ACHN (cell line): ENCODE results near the gene SSUH2.

Experiments used
- DNase-seq: peaks from one replicate; pipeline ENCODE4 v3.0.0-alpha.2; 2015
- in situ Hi-C: cut with HindIII; loops from 2 replicates; pipeline ENCODE4 v1.10.0; 2017; ENCODE audit warnings: low sequenced_read_pairs, low pct_ligation_motif_present, low pct_unique_long_range_greater_than_20kb

The SSUH2 gene

DNA sequence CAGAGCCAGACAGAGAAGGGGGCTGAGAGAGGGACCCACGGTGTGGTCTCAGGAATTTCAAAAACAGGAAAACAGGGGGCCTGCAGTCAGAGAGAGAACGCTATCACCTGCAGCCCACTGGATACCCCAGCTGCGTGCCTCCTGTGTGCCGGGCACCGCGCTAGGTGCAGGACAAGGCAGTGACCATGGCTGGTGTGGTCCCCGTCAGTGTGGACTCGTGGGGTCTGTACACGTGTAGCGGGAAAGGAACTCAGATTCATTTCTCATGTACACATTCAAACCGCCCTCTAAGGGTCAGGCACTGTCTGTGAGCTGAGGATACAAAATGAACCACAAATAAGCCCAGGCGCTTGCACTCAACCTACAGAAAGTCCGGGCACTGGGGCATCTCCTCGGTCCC lies 20.9 kb downstream of the SSUH2 start:
- DNase-seq = no peak
- in situ Hi-C loops = no loop called here

DNA sequence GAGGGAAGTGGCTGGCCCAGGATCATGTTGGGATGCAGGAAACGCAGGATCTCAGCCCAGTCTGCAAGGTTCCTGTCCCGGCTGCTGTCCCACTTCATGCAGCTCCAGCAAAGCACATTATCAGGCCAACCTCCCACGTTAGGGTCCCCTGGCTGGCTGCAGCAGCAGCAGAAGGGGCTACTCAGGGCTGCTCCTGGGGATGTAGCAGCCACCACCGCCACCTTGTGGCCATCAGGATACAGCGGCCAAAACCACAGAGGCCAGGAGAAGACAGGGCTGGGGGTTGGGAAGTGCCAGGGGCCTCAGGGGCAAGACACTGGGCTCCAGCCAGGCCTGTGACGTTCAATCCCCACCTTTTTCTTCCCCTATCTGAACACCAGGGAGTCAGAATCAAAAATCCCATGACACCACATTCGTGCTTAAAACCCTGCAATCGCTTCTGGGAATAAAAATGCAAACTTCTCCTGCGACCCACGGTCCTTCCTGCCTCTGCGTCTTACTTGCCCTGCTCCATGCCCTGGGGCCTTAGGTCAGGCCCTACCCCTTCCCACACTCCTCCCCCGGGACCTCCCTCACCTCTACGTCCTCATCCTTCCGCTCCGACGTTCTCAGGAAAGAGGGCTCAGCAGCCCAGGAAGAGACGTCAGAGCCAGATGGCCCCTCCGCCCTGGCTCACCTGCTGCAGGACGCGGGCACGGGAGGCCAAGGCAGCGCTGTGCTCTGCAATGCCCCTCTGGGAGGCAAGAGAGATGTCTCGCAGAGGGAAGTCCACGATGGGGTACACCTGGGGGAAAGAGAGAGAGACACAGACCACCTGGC lies 21.5 kb downstream of the SSUH2 start:
- DNase-seq = peak; percentile 55
- in situ Hi-C loops = no loop called here

DNA sequence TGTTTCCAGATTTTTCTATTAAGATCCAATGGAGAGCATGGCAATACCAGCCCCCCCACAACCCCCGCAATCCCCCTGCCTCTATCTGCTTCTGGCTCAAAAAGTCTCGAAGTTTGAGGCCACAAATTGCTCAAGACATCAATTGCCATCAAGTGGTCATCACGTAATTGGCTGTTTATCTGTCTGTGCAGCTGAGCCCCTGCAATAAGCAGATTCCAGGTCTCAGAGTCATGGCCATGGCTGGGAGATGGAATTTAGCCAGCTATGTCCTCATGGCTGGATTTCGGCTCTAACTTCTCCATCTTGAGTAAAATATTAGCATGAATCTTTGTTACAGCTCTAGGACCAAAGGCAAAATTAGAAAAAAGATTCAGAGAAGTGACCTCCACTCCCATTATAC lies 22.7 kb downstream of the SSUH2 start:
- DNase-seq = no peak
- in situ Hi-C loops = no loop called here

DNA sequence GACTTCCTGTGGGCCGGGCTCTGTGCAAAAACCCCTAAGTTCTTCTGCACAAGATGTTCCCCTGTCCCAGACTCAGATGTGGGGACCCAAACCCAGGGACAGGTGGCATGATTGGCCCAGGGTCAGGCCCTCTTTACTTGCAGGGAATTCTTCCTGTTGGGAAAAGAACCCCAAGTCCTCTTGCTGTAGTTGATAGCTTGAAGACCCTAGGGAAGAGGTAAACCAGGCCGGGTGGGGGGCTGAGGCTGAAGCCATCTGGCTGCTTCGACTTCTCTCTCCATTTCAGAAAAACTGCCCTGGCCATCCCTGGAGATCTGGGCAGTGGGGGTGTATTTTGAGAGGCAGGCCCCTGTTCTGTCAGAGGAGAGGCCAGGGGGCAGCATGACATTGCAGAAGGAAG lies 23.5 kb downstream of the SSUH2 start:
- no peak for DNase-seq
- in situ Hi-C loops = no loop called here

DNA sequence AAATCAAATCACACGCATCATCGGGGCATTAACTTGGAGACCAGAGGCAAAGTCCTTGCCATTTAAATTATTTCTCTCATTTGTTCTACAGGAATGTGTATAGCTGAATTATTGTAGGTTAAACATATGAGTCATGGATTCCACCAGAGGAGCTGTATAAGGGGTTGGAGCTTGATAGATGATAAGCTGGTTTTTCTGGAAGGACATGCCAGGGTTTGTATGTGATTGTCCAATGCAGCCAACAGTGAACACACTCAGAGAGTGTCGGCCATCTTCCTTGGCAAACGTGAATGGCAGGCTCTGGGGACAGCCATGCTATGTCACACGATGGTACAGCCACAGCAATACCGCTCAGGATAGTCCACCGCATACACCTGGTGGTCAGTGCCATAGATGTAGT lies 25.1 kb downstream of the SSUH2 start:
- DNase-seq = no peak
- in situ Hi-C loops = no loop called here

DNA sequence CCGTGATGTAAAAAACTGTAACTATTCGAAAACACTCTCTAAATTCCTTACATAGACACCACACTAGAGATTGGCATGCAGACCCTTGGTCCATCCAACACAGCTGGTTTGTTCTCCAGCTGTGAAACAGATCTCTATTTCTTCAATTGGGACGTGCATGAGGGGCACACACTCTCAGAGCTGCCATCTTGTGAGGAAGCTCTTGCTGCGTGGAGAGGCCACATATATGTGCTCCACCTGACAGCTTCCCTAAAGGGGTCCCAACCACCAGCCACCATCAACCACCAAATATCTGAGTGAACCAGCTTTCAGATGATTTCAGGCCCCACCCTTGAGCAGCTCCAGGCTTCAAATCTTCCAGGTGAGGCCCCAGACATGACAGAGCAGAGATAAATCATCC lies 25.6 kb downstream of the SSUH2 start:
- in situ Hi-C loops = no loop called here

DNA sequence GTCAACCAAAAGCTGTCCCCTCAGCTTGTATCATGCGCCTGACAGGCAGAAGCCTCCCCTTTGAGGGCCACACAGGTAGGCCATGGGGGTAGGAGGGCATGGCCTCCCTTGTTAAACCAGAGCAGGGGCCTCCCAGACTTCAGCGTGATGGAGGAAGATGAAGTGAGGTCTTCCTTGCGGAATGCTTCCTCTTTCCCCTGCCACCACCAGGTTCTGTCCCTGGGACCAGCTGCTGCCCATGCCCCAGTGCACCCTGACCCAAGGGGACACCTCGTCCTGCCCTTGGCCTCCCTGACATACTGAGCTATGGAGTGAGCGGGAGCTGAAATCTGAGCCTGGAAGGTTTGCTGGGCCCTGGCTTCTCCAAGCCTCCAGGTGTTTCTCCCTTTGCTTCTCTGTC lies 26.7 kb downstream of the SSUH2 start:
- in situ Hi-C loops = no loop called here
- no peak for DNase-seq

More for the DNA sequence above, 25.6 kb downstream of the SSUH2 start:
- no peak for DNase-seq

DNA sequence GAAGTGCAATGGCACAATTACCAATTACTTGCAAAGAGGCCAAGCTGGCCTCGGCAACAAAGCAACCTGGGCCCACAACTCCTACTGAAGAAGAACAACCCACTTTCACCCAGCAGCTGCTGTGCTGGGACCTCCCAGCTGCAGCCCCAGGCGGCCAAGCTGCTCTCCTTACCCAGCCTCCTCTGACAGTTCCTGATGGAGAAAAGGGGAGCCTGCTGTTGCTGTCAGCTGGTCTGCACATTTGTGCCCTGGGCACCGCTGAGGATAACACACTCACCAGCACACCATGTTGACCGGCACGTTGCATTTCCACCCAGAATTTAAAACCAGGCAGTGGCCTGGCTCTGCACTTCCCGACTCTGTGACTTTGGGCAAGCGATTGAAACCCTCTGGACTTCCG lies 33.6 kb downstream of the SSUH2 start:
- DNase-seq = no peak
- in situ Hi-C loops = no loop called here

DNA sequence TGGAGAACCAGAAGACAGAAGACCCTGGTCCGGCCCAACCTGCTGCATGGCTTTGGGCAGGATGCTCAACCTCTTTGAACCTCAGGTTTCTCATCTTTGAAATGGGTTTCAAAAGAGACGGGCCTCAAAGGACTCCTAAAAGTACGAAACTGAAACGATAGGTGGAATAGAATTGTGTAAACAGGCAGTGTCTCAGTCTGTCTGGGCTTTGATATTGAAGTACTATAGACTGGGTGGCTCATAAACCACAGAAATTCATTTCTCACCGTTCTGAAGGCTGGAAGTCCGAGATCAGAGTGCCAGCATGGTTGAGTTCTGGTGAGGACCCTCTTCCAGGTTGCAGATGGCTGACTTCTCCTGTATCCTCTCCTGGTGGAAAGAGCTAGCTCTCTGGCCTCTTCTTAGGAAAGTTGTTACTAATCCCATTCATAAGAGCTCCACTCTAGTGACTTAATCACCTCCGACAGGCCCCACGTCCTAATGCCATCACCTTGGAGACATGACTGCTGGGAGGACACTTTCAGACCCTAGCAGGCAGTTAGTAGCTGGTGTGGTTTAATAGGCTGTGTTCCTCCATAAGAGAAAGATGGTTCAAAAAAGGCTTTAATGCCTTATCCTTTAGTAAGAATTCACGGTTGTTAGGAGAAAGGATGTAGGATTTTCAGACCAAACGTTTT lies 35.7 kb downstream of the SSUH2 start:
- DNase-seq = no peak
- in situ Hi-C loops = no loop called here

DNA sequence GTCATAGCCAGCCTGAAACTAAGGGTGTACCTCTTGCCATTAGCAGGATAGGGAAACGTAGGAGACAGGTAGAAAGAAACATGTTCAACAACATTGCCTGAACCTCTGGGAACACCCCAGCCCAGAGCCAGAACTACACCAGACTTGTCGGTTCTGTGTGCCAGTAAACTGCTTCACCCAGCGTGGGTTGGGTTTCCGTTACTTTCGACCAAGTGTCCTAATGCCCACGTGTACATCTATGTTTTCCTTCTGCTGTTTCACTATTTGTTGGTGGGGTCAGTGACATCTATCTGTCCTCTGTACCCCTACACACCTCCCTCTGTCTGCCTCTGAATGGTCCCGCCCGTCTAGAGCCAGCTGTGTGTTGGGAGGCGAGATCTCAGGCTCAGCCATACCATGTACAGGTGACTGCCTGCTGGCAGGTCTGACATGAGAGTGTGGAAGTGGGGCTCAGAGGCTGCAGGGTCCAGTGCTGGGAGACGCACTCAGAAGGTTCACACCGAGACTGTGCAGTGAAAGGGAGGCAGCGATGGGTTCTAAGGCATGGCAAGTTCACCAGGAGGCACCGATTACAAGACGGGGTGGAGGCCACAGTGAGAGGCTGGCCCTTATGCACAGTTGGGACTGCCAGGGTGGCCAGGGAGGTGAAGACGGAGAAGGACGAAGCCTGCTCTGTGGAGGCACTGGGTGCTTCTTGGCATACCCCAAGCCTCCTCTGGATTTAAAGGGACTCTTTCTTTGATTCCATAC lies 36.4 kb downstream of the SSUH2 start:
- DNase-seq = no peak
- in situ Hi-C loops = no loop called here

DNA sequence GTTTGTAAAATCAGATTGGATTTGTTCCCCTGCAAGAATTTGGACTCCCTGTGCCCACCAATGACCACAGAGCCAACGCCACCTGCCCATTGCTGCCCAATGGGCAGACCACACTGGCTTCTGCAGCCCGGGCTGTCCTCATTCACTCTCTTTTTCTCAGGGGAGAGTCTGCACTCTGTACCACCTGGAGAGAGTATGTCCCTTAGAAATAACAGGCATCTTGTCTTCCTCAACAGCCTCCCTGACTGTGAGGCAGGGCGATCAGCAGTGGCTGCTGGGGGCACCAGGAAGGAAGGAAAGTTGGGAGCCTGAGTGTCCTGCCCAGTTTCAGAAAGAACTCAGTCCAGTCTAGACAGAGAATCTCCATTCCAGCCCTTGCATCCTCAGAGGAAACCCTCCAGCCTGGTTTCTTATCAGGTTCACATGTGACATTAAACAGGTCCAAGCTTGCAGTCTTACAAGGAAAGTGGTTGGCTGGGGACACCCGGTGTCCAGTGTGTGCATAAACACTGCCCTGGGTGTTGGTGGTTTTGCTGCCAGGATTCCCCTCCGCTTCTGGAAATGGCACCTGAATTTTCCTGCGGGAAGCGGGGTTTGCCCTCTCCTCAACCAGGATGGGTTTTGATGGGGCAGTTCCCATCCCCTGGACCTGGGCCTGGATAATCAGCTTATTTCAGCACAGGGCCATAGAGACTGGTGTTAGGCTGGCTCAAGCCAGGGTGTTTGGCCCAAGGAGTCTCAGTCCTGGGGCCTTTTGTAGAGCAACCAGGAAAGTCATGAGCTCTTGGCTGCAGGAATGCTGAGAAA lies 37.2 kb downstream of the SSUH2 start:
- DNase-seq = peak; percentile 30
- in situ Hi-C loops = no loop called here

DNA sequence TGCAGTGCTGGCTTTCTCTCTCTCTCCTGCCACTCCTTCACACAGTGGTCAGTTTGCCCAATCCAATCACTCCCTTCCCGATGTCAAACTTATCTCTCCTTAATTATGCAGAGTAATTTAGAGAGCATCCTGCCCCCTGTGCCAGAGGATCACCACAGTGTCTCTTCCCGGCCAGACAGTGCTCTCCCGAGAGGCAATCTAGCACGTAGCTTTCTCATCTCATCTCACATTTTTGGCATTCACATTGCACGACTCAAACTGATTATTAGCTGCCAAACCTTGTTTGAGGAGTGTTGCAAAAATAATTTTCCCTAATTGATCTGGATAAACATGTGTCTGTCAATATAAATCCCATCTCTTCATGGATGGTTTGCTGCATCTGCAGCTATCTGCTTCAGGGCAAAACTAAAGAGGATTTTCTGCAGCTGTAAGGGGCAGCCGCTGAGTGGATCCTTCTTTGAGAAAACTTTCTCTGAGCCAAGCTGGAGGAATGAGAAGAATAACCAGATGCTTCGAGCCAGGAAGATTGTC lies 37.8 kb downstream of the SSUH2 start:
- in situ Hi-C loops = no loop called here
- no peak for DNase-seq

DNA sequence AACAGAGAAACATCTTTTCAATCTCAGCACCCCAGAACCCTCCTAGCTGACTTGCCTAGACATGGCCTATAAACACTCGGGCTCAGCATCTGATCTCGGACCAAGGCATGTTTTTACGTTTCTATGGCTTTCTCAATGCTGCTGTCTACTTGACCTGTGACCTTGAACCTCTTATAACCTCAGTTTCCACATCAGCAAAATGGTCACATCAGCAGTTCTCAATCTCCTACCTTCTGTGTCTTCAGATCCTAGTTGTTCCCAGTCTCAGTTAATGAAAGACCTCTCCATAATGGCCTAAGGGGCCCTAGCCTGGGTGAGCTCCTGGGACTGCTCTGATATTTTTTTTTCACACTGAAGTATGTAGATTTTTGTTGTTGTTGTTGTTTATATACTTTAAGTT lies 39.6 kb downstream of the SSUH2 start:
- in situ Hi-C loops = no loop called here
- no peak for DNase-seq

DNA sequence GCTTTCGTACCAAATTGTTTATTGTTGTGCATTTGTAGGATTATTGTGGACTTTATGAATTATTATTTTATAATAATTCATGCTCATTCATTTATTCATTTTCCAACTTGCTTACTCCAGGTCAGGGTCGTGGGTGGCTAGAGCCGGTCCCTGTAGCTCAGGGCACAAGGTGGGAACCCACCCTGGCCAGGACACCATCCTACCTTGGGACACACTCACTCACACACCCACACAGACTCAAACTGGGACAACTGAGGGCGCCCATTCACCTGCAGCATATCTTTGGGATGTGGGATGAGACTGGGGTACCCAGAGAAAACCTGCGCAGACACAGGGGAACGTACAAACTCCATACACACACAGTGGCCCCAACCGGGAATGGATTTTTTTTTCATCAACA lies 40.6 kb downstream of the SSUH2 start:
- no peak for DNase-seq
- in situ Hi-C loops = no loop called here

DNA sequence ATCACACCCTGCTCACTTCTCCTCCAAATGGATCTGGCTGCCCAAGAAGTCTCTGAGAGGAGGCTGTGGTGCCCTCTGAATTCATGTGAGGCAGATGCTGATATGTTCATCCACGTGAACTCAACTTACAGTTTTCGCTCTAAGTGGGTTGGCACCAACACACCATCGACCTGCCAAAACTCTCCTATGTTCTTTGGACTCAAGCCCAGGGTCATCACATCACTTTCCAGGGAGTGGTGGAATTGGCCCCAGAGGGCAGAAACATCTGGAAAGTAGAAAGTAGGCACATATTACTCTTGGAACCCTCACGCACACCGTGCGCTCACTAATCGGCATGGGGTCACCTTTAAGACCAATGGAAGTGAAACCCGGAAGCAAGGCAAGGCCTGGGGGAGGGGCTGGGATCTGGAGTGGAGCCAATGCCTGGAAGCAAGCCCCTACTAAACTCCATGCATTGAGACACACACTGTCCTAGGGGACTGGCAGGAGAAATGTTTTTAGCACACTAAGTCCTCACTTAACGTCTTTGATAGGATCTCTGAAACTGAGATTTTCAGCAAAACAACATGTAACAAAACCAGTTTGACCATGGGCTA lies 41.4 kb downstream of the SSUH2 start:
- no peak for DNase-seq
- in situ Hi-C loops = no loop called here

DNA sequence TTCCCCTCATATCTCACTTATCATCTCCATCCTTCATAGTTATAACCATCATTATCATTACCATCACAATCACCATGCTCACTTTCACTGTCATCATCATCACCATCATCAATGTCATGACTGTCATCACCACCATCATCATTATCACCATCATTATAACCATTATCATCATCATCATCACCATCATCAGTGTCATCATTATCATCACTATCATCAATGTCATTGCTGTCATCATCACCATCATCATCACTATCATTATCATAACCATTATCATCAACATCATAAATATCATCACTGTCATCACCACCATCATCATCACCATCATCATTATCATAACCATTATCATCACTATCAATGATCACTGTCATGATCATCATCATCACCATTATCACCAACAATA lies 44.1 kb downstream of the SSUH2 start:
- no peak for DNase-seq
- in situ Hi-C loops = no loop called here

DNA sequence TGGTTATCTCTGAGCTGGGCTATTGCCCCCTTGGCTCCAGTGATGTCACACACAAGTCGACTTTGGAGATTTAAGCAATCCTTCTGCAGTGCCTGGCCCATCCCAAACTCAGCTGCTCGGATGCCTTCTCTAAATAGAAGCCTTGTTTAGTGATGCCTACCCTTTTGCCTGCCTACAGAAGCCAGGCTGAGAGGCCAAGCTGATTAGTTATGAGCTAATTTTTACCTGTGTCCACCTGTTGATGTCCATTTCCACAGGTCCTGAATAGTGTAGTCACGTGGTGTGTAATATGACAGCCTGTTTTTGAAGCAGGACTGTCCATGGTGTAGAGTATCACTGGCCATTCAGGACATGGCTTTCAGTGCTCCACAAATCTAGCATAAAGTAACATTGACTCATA lies 45.5 kb downstream of the SSUH2 start:
- DNase-seq = no peak

DNA sequence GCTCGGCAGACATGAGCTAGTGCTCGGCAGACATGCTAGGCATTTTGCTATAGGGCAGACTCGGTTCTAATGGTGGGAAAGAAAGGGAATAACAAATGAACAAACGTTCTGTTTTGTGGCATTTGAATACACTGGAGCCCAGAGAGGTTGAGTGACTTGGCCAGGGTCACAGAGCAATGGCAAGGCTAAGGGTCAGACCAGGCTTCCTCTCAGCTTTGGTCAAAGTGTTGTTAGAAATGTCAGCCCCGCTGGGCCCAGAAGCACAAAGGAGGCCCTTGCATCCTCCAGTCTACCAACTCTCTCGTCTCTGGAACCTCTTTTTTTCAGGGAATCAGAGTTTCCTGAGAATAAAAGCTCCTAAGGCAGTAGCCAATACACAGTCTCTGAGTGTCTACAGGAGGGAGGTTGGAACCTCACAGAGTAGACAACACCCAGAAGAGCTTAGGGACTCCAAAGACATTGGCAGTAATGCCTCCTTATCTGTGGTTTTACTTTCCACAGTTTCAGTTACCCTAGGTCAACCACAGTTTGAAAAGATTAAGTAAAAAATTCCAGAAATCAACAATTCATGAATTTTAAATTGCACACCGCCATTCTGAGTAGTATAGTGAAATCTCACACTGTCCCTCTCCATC lies 47.3 kb downstream of the SSUH2 start:
- in situ Hi-C loops = no loop called here
- DNase-seq = no peak

More for the DNA sequence above, 45.5 kb downstream of the SSUH2 start:
- in situ Hi-C loops = no loop called here
